ENCODE data around the gene SMAD2.
"Not testable (repeated sequence)": the region's sequence is repeated elsewhere in the genome, so short reads cannot be mapped to it uniquely, and the experiment has no call there.

The SMAD2 gene

GRCh38 chr18:47781561-47781960 is 148.9 kb downstream of the SMAD2 start:
- no peak for DNase-seq

- DNase-seq, result no peak
Measured at GRCh38 chr18:47780011-47780725, 150.3 kb downstream of the SMAD2 start.

- no peak for DNase-seq
Measured at GRCh38 chr18:47779381-47779780, 151.1 kb downstream of the SMAD2 start.

- no peak for DNase-seq
Measured at GRCh38 chr18:47777626-47778025, 152.8 kb downstream of the SMAD2 start.

- no peak for DNase-seq
Measured at GRCh38 chr18:47775961-47776360, 154.5 kb downstream of the SMAD2 start.

GRCh38 chr18:47773931-47774330 is 156.5 kb downstream of the SMAD2 start:
- DNase-seq, result no peak

GRCh38 chr18:47772374-47773248 is 157.8 kb downstream of the SMAD2 start:
- DNase-seq, result peak; percentile 50

GRCh38 chr18:47771922-47772321 is 158.5 kb downstream of the SMAD2 start:
- no peak for DNase-seq

GRCh38 chr18:47767699-47768098 is 162.8 kb downstream of the SMAD2 start:
- no peak for DNase-seq

GRCh38 chr18:47767198-47767597 is 163.3 kb downstream of the SMAD2 start:
- not testable (repeated sequence) for DNase-seq
